Type B pancreatic cell (in vitro differentiated cells): ENCODE data around the gene GRPR. TPM values are rescaled to one million over a fixed set of nuclear protein-coding genes. Genes with fewer than 3 reads are reported as not detected.
A peak's percentile ranks its signal among the peaks of the same experiment; 100 is the strongest.
"Not testable (repeated sequence)": the region's sequence is repeated elsewhere in the genome, so short reads cannot be mapped to it uniquely, and the experiment has no call there.

Source experiments
- DNase-seq: peaks from one replicate; pipeline ENCODE4 v3.0.0; 2021; ENCODE audit warnings: mixed read lengths; ENCODE audit not compliant: unreplicated experiment; ENCODE audit errors: extremely low spot score
- H3K27ac Mint-ChIP-seq: 2 replicates; pipeline ENCODE4 v1.8.0; 2021; ENCODE audit warnings: mild to moderate bottlenecking, mixed read lengths
- H3K27me3 Mint-ChIP-seq: 2 replicates; pipeline ENCODE4 v1.8.0; 2021; ENCODE audit warnings: mixed read lengths
- H3K36me3 Mint-ChIP-seq: 2 replicates; pipeline ENCODE4 v1.8.0; 2021; ENCODE audit warnings: mixed read lengths
- H3K4me1 Mint-ChIP-seq: one replicate; pipeline ENCODE4 v1.8.0; 2021; ENCODE audit warnings: mixed read lengths; ENCODE audit not compliant: unreplicated experiment
- H3K4me3 Mint-ChIP-seq: 2 replicates; pipeline ENCODE4 v1.8.0; 2021; ENCODE audit warnings: mild to moderate bottlenecking, mixed read lengths
- H3K9me3 Mint-ChIP-seq: 2 replicates; pipeline ENCODE4 v1.8.0; 2021; ENCODE audit warnings: mixed read lengths
- CTCF ChIP-seq: fragments of 200-600 bp; sonication (generic); conservative IDR thresholded peaks from 2 replicates; pipeline ENCODE4 v1.5.0; 2021; ENCODE audit warnings: antibody characterized with exemption, mild to moderate bottlenecking
- total RNA-seq: library from RNA; stranded (reverse); gene quantifications from 2 replicates; pipeline ENCODE4 v1.2.1, GENCODE V29; 2021; ENCODE audit warnings: low replicate concordance

The GRPR gene
- total RNA-seq, 1 donor from 2014 or later = 3.4 TPM

GRCh38 chrX:16175329-16176061 lies 52.1 kb downstream of the GRPR start:
- no peak overlapping the region for H3K27ac Mint-ChIP-seq
- no peaks in the 10 kb centered on the region for H3K36me3 Mint-ChIP-seq
- H3K9me3 Mint-ChIP-seq = peaks cover 3% of the 10 kb centered on the region
- DNase-seq = no peak
- H3K27me3 Mint-ChIP-seq = peaks cover 12% of the 10 kb centered on the region
- no peak overlapping the region for H3K4me3 Mint-ChIP-seq
- TF ChIP-seq CTCF = no peak
- no peaks in the 10 kb centered on the region for H3K4me1 Mint-ChIP-seq

- H3K9me3 Mint-ChIP-seq = peaks cover 3% of the 10 kb centered on the region
- no peak overlapping the region for H3K27ac Mint-ChIP-seq
- H3K27me3 Mint-ChIP-seq = peaks cover 23% of the 10 kb centered on the region
- H3K36me3 Mint-ChIP-seq = no peaks in the 10 kb centered on the region
- no peak for TF ChIP-seq CTCF
- no peak for DNase-seq
- no peaks in the 10 kb centered on the region for H3K4me1 Mint-ChIP-seq
- H3K4me3 Mint-ChIP-seq = no peak overlapping the region
Observed at GRCh38 chrX:16177260-16177659, 53.9 kb downstream of the GRPR start.

- H3K4me1 Mint-ChIP-seq, H3K9me3 Mint-ChIP-seq, DNase-seq, H3K27ac Mint-ChIP-seq, H3K36me3 Mint-ChIP-seq: not testable (repeated sequence)
- H3K4me3 Mint-ChIP-seq = peak overlapping the region; percentile 60
- peaks cover 40% of the 10 kb centered on the region for H3K27me3 Mint-ChIP-seq
Observed at GRCh38 chrX:16183843-16184242, 60.5 kb downstream of the GRPR start.

GRCh38 chrX:16185725-16186136 lies 62.4 kb downstream of the GRPR start:
- no peaks in the 10 kb centered on the region for H3K9me3 Mint-ChIP-seq
- no peak overlapping the region for H3K4me3 Mint-ChIP-seq
- no peak overlapping the region for H3K27ac Mint-ChIP-seq

GRCh38 chrX:16186380-16187007 lies 63.1 kb downstream of the GRPR start:
- Mint-ChIP-seq H3K4me3 (no peak overlapping the region), H3K27ac (no peak overlapping the region), H3K36me3 (no peaks in the 10 kb centered on the region), H3K9me3 (no peaks in the 10 kb centered on the region), H3K27me3 (peaks cover 27% of the 10 kb centered on the region), H3K4me1 (peaks cover 9% of the 10 kb centered on the region)
- TF ChIP-seq CTCF = no peak
- no peak for DNase-seq

More at GRCh38 chrX:16185725-16186136, 62.4 kb downstream of the GRPR start:
- no peak for TF ChIP-seq CTCF
- Mint-ChIP-seq H3K27me3 (peaks cover 34% of the 10 kb centered on the region), H3K4me1 (peaks cover 9% of the 10 kb centered on the region), H3K36me3 (no peaks in the 10 kb centered on the region)
- DNase-seq = no peak

- peaks cover 22% of the 10 kb centered on the region for H3K27me3 Mint-ChIP-seq
Observed at GRCh38 chrX:16187024-16187760, 63.8 kb downstream of the GRPR start.

More at GRCh38 chrX:16187024-16187760, 63.8 kb downstream of the GRPR start:
- H3K36me3 Mint-ChIP-seq = no peaks in the 10 kb centered on the region
- no peak for TF ChIP-seq CTCF
- H3K27ac Mint-ChIP-seq = no peak overlapping the region
- no peaks in the 10 kb centered on the region for H3K9me3 Mint-ChIP-seq
- no peak overlapping the region for H3K4me3 Mint-ChIP-seq
- peaks cover 9% of the 10 kb centered on the region for H3K4me1 Mint-ChIP-seq
- no peak for DNase-seq
